LNCaP clone FGC (cell line): Measurements from ENCODE around the gene LRFN5.
"Not testable (repeated sequence)": the region's sequence is repeated elsewhere in the genome, so short reads cannot be mapped to it uniquely, and the experiment has no call there.

Experiments
- DNase-seq: peaks from one replicate; pipeline ENCODE4 v3.0.0-alpha.2; 2011; ENCODE audit warnings: low read depth
- H3K4me3 ChIP-seq: 2 replicates; pipeline ENCODE4 v1.5.1; 2011; ENCODE audit warnings: mild to moderate bottlenecking, low read depth, low read length, control low read depth
- TF ChIP-seq, protein P1 (sequence below): IDR thresholded peaks from 2 replicates; pipeline ENCODE4 v1.5.1; 2012; ENCODE audit warnings: mild to moderate bottlenecking; ENCODE audit not compliant: control insufficient read depth, insufficient read depth; ENCODE audit errors: extremely low read depth

LRFN5 gene

DNA sequence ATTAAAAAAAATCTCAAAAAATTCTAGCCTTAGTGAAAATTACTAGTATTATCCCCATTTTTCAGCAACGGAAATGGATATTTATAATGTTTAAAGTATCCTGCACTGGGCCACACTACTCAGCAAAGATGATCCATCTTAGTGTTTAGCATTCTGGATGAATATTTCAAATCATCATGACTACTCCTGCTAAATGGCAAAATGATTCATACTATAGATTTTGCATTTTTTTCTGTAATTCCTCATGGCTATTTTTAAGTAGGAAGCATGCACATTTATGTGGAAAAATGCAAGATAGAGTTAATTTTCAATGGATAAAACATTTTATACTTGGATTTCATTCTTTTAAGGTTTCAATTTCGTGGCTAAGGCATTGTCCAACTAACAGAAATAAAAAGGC is 59.6 kb downstream of the LRFN5 start:
- TF ChIP-seq, protein P1, sequence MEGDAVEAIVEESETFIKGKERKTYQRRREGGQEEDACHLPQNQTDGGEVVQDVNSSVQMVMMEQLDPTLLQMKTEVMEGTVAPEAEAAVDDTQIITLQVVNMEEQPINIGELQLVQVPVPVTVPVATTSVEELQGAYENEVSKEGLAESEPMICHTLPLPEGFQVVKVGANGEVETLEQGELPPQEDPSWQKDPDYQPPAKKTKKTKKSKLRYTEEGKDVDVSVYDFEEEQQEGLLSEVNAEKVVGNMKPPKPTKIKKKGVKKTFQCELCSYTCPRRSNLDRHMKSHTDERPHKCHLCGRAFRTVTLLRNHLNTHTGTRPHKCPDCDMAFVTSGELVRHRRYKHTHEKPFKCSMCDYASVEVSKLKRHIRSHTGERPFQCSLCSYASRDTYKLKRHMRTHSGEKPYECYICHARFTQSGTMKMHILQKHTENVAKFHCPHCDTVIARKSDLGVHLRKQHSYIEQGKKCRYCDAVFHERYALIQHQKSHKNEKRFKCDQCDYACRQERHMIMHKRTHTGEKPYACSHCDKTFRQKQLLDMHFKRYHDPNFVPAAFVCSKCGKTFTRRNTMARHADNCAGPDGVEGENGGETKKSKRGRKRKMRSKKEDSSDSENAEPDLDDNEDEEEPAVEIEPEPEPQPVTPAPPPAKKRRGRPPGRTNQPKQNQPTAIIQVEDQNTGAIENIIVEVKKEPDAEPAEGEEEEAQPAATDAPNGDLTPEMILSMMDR = no peak

DNA sequence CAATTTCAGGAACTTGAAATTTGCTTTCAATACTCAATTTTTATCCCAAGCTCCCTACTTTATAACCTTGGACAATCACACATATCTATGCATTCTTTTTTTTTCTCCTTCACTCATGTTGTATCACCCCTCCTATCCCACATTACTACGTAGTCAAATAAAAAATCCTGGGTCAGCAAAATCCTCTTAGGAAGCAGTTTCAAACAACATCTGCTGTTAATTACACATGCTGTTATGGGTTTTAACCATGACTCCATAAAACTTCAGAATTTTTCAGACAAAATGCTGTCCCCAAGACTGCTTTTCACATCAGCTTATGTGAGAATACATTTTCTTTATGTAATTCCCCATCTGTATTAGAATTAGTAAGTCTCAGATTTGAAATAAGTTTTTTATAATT is 61.7 kb downstream of the LRFN5 start:
- DNase-seq = no peak
- no peak overlapping the region for H3K4me3 ChIP-seq
- TF ChIP-seq, protein P1 = no peak

More for the DNA sequence above, 59.6 kb downstream of the LRFN5 start:
- H3K4me3 ChIP-seq = no peak overlapping the region
- DNase-seq = no peak

DNA sequence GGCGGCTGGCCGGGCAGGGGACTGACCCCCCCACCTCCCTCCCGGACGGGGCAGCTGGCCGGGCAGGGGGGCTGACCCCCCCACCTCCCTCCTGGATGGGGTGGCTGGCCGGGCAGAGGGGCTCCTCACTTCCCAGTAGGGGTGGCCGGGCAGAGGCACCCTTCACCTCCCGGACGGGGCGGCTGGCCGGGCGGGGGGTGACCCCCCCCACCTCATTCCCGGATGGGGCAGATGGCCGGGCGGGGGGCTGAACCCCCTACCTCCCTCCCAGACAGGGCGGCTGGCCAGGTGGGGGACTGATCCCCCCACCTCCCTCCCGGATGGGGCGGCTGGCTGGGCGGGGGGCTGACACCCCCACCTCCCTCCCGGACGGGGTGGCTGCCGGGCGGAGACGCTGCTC is 66.9 kb downstream of the LRFN5 start:
- not testable (repeated sequence) for H3K4me3 ChIP-seq, DNase-seq

DNA sequence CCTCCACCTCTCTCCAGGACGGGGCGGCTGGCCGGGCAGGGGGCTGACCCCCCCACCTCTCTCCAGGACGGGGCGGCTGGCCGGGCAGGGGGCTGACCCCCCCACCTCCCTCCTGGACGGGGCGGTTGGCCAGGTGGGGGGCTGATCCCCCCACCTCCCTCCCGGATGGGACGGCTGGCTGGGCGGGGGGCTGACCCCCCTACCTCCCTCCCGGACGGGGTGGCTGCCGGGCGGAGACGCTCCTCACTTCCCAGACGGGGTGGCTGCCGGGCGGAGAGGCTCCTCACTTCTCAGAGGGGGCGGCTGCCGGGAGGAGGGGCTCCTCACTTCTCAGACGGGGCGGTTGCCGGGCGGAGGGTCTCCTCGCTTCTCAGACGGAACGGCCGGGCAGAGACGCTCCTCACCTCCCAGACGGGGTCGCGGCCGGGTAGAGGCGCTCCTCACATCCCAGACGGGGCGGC is 67.9 kb downstream of the LRFN5 start:
- DNase-seq, H3K4me3 ChIP-seq: not testable (repeated sequence)

DNA sequence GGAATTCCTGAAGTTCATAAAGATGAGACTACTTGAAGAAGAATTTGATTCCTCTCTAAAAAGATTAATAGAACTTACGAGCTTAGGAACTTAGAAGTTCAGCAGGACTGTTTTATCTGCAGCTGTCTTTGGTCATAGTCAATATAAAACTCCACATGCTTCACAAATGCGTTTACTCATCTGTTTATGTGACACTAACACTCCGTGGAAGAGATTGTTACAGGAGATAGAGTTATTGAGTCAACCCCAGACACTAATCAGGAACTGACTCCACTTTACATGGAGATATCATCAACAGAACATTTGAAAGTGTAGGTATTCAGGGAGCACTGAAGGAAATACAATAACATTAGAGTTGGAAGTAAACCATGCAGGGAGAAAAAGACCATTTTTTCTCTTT is 92.8 kb downstream of the LRFN5 start:
- no peak overlapping the region for H3K4me3 ChIP-seq
- no peak for DNase-seq
- TF ChIP-seq, protein P1 = no peak

DNA sequence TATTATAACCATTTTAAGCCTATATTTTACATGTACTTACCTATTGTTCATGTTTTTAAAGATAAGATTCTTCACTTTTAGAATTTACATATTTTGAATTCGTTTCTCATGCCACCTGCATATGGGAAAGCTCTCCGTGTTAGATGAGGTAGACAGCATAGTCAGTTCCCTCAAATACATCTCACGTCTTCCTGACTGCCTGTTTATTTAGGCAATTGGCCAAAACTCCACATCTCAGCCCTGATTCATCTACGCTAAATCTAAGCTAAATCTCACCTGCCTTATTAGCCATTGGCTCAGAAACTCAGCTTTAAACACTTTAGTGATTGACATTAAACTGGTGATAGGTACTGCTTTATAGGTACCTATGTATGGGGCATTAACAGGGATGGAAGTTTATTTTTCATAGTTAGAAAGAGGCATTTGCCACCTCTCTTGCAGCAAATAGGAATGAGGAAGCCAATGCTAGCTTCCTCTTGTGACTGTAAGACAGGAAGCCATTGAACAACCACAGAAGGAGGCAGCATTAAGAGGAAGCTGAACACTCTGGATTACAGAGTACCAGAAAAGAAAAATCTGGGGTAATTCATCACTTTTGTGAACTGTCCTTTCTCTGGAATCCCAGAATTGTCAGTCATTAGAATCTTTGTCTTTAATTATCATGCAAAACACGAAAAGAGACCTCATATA is 111.9 kb downstream of the LRFN5 start:
- H3K4me3 ChIP-seq = no peak overlapping the region
- TF ChIP-seq, protein P1 = no peak
- no peak for DNase-seq

DNA sequence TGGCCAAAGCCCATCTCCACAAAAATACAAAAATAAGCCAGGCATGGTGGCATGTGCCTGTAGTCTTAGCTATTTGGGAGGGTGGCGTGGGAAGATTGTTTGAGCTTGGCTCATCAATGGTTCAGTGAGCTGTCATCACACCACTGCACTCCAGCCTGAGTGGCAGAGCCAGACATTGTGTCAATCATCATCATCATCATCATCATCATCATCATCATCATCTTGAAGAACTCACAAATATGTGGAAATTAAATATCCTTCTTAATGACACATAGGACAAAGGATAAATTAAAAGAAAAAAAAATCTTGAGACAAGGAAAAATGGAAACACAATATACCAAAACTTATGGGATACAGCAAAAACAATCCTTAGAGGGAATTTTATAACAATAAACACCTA is 132.5 kb downstream of the LRFN5 start:
- DNase-seq = no peak
- no peak overlapping the region for H3K4me3 ChIP-seq
- TF ChIP-seq, protein P1 = no peak

DNA sequence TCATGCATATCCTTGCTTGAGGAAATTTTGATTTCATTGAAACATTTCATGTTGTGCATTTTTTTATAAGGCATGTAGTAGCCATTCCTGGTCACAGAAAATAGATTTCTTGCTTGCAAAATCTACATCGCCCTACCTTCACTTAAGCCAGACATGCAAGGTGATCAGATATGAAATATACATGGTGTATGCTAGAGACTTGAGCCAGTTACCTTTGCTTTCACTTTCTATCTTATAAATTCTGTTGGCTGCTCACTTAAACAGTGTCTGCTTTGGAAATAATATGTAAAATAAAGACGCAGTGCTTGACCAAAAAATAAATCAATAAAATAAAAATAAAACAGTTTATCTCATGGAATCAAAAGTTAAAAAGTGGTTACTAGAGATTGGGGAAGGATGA is 136.5 kb downstream of the LRFN5 start:
- no peak overlapping the region for H3K4me3 ChIP-seq
- no peak for DNase-seq
- TF ChIP-seq, protein P1 = no peak
